ENCODE measurements around the gene FOXP4. TPM values are rescaled to one million over a fixed set of nuclear protein-coding genes. Genes with fewer than 3 reads are reported as not detected.

Gene FOXP4
- total RNA-seq, 1 donor from 2014 or later, result 12.0 TPM

DNA sequence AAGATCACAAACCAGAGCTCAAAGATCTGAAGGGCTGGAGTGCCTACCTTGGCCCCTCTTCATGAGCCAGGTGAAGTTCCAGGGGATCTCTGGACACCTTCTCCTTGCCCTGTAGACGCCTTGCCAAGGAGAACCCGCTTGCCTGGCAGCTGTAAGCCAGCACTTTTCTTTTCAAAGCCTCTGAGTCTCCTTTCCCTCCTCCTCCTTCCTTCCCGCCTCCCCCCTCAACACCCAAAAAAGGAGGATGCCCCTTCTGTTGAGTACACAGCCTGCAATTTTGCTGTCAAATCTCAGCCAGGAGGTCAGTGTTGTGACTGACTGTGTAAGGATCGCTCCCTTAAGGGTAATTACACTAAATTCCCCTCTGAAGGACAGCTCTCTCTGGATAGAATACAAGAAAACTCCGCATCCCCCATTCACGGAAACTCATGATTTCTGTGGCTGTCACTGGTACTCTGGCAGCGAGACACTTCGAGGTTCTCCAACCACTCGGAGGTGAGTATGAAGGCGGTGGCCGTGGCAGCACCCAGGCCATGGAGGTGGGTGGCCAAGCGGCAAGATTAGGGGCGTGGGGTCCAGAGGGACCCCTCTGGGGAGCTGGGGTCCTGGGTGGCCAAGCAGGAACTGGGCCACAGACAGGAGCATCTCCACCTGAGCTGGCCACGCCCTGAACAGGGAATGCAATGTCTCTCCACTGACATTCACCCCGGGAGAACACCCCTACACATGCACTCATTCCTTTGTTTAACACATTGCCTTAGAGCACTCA is 23.2 kb upstream of the FOXP4 start:
- no peak for ATAC-seq

- no peak for ATAC-seq
These were observed 22.1 kb upstream of the FOXP4 start for GRCh38 chr6:41523915-41524633.

- no peak for ATAC-seq
These were observed 21.6 kb upstream of the FOXP4 start for GRCh38 chr6:41524634-41525011.

GRCh38 chr6:41527721-41528408 is 18.3 kb upstream of the FOXP4 start:
- no peak for ATAC-seq

DNA sequence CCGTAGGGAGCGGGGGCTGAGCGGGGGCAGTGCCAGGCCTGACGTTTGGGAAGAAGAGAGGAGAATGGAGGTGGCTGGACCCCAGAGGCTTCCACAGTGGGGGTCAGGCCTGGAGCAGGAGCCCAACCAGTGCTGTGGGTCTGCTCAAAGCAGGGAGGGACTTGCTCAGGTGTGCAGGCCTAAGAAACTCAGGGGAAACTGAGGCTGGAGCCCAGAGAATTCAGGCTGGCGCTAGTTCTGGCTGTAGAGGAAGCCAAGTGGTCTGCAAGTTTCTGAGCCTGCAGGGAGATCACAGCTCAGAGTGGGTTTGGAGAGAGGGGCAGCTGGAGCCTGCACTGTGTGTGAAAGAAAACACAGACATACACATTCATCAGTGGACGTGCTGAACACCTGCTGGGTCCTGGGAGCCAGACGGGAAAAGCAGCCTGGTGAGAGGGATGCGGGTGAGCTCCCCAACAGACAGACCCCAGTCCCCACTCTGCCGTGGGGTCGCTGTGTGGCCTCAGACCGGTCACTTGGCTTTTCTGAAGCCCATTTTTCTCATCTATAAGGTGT is 17.7 kb upstream of the FOXP4 start:
- no peak for ATAC-seq

DNA sequence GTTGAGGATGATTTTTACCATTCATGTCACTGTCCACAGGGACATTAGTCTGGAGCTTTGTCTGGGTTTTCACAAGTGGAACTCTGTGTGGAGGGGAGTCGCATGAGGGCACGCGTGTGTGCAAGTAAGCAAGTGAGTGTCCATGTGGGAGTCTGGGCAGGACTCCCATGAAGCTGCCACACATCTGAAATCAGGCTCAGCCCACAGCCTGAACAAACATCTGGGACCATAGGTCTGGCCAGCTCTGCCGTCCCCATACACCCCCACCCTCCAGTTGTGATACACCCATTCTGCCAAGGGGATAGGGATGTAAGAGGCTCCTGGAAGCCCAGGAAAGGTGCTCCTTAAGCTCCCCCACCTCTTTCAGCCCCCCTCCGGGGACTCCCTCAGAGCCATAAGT is 17.1 kb upstream of the FOXP4 start:
- ATAC-seq, result no peak

DNA sequence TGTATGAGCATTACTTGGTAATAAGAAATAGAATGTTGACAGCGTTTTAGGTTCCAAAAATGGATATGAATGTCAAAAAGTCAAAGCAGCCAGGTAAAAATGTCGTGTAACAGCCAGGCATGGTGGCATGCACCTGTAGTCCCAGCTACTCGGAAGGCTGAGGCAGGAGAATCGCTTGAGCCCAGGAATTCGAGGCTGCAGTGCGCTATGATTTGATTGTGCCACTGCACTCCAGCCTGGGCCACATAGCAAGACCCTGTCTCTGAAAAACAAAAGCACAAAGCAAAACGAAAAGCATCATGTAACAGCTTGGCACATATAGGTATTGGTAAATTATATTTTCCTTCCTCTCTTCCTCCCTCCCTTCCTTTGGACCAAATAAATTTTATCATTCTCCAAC is 16.2 kb upstream of the FOXP4 start:
- no peak for ATAC-seq

GRCh38 chr6:41530476-41530875 is 15.7 kb upstream of the FOXP4 start:
- no peak for ATAC-seq

- no peak for ATAC-seq
These were observed 15.2 kb upstream of the FOXP4 start for GRCh38 chr6:41531016-41531415.

- peak; percentile 17 for ATAC-seq
These were observed 14.3 kb upstream of the FOXP4 start for GRCh38 chr6:41531591-41532582.

- no peak for ATAC-seq
These were observed 10.4 kb upstream of the FOXP4 start for GRCh38 chr6:41535766-41536165.

DNA sequence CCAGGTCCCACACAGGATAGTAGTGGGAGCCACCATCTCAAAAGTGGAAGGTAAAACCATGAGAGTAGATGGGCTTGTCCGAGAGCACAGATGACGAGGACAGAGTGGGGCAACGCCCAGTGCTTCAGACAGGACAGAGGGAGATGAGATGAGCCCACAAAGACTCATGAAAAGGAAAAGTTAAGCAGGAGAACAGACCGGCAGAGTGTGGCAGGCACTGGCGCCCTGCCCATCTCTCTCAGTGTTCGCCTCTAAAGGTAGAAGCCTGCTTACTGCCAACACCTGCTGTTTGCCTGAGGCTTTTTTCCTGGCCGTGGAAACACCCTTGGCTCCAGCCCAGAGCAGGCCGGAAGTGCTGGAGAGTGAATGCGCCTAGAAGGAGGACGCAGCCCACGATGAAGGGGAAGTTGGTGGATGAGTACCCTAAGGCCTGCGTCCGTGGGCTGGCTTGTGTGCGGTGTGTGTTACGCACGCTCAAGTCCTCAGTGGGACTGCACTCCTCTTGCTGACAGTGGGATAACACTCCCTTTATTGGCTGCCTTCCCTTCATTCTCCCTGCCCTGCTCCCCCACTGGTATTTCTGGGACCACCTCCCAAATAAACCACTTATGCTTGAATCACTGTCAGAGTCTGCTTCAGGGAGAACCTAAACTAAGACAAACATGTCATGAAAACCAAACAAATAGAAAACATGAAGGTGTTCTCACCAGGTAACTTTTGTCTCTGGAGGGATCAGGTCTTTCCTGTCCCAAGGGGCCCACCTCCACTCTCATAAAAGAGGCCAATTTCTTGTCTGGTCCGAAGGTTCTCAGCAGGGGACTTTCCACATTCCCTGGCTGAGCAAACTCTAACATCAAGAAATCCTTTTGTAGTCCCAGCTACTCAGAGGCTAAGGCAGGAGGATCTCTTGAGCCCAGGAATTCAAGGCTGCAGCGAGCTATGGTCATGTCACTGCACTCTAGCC is 9.1 kb upstream of the FOXP4 start:
- ATAC-seq, result peak; percentile 77

DNA sequence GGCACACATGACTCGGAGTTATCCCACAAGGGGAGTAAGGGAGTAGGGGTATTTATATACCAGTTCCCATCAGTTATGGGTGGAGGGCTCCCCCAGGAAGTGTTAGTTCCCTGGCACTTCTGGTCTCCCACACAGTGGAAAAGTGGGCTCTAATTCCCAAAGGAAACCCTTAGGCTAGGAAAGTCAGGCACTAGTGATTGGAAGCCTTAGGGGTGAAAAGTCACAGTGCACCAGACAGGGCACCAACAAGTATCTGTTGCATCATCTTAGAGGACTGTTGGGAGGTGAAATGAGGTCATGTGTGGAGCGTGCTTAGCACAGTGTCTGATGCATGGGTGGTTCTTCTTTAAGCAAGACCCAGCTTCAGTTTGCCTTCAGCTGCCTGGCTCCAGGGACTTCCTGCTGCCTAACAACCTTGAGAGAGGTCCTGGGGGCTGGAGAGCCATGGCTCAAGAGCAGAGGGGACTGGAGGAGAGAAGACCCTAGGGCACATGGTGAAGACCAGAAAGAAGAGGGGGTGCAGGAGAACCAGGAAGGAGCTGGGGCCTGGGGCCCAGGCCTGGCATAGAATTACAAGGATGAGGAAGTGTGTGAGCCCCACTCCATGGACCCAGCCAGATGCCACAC is 7.5 kb upstream of the FOXP4 start:
- ATAC-seq, result peak; percentile 76

GRCh38 chr6:41539204-41539603 is 7.0 kb upstream of the FOXP4 start:
- no peak for ATAC-seq

- no peak for ATAC-seq
These were observed 4.8 kb upstream of the FOXP4 start for GRCh38 chr6:41541364-41541763.

- no peak for ATAC-seq
These were observed 3.1 kb upstream of the FOXP4 start for GRCh38 chr6:41543087-41543486.

- no peak for ATAC-seq
These were observed 906 bp upstream of the FOXP4 start for GRCh38 chr6:41545247-41545702.

- ATAC-seq, result peak; percentile 68
These were observed 289 bp downstream of the FOXP4 start for GRCh38 chr6:41546475-41546865.

DNA sequence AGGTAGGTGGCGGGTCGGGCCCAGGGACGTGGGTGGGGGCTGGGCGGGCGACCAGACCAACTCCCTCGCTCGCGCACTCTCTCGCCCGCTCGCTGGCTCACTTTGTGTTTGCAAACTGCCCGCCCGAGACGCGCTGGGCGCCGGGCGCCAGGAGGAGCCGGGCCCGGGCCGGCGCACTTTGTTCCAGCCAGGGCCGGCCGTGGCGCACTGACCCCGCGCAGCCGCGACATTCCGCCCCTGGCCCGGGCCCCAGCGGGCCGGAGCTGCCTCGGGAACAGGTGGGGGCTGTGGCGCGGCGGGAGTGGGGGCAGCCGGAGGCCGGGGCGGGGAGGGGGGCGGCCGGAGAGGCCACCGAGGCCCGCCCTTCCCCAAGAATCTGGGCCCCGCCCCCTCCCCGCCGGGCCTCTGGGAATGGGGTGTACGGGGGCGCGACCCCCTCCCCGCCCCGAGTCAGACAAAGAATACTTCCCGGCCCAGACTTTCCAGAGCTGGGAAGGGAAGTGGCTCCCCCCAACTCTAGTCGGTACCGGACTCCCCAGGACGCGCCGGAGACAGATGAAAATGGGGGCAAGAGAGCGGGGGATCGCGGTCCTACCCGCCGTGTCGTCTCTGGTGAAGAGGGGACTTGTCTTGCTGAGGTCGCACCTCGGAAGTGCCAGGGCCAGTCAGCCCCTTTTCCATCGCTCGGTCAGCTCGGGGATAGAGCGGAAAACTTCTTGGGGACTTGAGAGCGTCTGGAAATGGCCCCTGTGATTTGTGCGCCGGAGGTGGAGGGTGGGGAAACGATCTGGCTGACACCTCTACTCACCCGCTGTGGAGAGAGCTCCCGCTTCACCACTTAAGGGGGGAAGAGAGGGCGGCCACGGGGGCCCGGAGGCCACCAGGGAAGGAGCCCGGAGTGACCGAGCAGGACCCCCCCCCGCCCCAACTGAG is 951 bp downstream of the FOXP4 start:
- ATAC-seq, result peak; percentile 14
